GM18511 (cell line): ENCODE measurements around the gene KCNA3.
"Not testable (repeated sequence)": the region's sequence is repeated elsewhere in the genome, so short reads cannot be mapped to it uniquely, and the experiment has no call there.

Source experiments
- ATAC-seq: cut with Tn5 transposase; IDR thresholded peaks from one replicate; pipeline ENCODE4 v1.9.1; 2021; ENCODE audit warnings: mild to moderate bottlenecking, moderate library complexity; ENCODE audit not compliant: unreplicated experiment

The KCNA3 gene

DNA sequence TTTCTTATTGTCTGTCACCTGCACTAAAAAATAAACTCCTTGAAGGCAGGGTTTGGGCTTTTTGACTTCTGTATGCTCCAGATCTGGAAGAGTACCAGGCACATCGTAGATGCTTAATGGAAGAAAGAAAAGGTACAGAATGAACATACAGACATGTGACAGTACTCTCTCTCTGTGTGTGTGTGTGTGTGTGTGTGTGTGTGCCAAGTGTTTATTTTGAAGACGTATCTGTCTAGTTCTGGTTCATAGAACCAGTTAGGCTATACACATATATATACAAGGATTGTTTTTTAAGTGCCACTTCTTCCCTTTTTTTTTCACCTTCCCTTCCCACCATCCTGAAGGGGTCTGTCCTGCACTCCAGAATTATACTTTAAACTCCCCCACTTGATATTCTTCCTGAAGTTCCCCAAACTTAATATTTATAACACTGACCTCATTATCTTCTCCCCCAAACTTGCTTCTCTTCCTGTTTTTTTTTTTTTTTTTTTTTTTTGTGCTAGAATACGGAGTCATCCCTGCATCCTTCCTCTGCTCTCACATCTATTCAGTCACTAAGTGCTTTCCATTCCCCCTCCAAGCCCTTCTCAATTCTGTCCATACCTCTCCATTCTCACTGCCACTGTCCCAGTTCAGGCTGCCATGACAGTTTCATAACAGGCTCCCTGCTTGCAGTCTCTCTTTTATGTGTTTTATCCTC lies 5.4 kb upstream of the KCNA3 start:
- ATAC-seq: no peak

- ATAC-seq: no peak
These were observed 2.8 kb upstream of the KCNA3 start for GRCh38 chr1:110677526-110677925.

DNA sequence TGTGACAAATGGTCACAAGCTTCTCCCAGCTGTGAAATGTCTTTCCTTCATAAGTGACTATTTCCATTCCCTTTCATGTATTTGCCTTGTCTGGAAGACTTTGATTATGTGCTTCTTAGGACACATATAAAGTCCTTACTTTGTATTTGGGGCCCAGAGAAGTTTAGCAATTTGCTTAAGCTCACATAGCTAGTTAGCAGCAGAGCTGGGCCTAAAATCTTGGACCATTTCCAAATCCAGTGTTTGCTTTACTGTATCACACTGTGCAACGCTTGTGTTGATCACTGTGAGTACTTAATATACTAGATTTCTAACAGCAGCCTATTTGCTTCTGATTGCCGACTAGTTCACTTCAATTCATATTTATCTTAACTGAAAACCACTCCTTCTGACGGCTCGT lies 2.2 kb upstream of the KCNA3 start:
- ATAC-seq: no peak

DNA sequence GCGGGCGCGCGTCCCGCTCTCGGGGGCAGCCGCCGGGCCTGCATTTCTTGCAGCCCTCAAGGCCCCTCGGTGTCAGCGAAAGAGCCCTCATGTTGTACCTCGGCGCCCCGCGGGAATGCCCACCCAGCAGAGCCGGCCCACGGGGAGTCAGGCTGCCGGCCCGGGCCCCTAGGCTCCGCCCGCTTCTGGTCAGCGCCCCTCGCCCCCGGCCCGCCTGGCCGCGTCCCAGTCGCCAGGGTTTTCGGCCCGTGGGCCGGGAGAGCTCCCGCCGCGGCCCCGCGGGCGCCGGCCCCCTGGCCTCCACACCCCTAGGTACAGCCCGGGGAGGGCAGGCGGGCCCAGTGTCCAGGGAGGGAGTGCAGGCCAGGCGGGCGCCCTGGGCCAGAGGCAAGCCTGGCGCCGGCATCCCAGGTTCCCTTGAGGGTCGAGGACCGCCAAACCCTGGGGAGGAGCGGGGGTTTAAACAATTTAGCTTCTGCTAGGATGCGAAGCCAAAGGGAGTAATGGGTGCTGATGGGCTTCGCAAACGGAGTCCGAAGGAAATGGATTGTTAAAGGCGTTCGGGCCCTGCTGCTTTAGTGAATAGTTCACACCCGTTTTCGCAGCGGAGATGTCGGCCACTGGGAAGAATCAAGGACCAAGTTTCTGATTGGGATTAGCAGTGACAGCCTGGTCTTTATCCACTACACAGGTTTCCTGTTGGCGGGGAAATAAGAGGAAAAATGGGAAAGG lies 486 bp upstream of the KCNA3 start:
- peak; percentile 12 for ATAC-seq

- no peak for ATAC-seq
These were observed 869 bp downstream of the KCNA3 start for GRCh38 chr1:110673805-110674336.

DNA sequence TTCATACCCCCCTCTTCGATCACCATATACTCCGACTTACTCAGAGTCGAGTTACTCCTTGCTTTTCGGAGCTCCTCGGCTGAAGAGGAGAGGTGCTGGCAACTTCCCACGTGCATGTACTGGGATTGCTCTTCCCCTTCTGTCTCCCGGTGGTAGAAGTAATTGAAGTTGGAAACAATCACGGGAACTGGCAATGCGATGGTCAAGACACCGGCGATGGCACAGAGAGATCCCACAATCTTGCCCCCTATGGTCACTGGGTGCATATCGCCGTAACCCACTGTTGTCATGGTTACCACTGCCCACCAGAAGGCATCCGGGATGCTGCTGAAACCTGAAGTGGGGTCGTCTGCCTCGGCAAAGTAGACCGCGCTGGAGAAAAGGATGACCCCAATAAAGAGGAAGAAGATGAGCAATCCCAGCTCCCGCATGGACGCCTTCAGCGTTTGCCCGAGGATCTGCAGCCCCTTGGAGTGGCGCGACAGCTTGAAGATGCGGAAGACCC lies 1.5 kb downstream of the KCNA3 start:
- no peak for ATAC-seq

DNA sequence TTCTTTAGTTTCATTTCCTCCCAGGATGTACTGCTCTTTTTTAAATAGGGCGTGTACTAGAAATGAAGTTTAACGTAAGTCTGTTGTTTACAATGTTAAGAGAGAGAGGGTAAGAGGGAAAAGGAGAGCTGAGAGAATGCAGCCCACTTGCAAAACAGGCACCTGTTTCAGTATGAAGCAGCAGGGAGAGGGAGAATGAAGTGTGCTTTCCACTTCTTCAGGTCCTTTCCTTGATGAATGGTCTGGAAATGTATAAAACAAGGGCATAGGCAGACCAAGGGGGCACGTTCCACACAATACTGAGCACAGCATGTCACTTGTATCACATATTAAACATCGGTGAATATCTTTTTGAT lies 2.0 kb downstream of the KCNA3 start:
- peak; percentile 71 for ATAC-seq

DNA sequence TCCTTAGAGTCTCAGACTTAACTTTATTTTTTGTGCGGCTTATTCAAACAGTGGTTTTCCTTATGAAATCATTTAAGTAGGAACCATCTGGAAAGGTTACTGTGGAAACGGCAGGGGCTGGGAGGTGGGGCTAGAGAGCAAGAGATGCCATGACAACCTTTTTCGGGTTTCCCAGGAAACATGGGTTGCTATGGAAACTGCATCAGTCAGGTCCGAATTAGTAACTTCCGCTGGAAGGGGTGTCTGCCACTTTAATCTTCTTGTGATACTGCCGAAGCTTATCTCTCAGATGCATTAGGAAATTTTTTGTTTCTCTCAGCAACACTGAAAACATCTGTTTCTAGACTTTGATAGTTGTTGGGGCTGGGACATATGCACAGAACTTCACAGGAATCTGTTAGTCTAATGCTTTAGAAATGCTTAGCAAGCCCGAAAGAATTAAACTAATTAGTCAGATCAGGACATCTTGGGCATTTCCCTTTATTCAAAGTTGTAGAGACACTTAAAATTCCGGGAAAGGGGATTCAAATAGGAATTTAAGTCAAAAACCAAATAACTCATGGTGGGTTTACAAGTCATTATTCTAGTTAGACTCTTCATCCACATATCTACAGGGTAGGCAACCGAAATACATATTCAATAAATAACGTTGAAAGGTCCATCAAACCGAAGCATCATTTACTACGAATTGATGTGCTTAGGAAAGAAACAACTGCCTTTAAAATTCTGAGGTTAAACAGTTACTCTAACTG lies 2.6 kb downstream of the KCNA3 start:
- ATAC-seq: no peak

DNA sequence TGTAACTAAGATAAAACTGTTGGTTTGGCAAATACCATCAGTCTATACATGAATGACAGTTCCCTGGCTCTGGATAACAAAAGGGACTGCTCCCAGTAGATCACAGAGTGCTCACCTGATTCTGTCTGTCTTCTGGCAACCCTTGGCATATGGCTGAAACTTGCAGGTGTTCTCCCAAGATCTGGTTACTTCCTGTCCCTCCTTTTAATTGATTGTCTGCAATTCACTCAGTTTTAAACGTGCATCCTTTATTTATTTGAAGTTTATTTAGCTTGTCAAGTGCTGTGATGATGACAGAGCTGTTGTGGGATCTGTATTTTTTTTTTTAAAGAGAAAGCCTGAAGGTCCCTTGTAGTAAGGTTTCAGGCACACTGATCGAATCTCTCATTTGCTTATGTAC lies 3.4 kb downstream of the KCNA3 start:
- ATAC-seq: no peak

DNA sequence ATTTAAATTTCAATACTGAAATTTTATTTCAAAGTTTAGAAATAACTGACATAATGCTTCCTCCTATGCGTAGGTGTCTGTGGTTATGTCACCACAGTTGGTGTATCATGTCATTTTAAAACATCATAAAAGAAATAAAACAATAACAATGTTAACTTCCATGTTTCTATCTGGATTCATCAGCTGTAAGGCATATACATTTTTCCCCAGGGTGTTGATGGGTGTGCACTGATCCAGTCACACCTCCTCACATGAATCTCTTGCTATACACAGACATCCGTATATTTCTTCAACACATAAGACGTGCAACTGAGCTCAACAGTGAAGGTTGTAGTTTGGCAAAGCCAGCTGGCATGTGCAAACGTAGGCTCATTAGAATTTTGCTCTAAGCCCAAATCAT lies 6.2 kb downstream of the KCNA3 start:
- ATAC-seq: no peak

GRCh38 chr1:110667776-110668175 lies 7.0 kb downstream of the KCNA3 start:
- ATAC-seq: no peak

DNA sequence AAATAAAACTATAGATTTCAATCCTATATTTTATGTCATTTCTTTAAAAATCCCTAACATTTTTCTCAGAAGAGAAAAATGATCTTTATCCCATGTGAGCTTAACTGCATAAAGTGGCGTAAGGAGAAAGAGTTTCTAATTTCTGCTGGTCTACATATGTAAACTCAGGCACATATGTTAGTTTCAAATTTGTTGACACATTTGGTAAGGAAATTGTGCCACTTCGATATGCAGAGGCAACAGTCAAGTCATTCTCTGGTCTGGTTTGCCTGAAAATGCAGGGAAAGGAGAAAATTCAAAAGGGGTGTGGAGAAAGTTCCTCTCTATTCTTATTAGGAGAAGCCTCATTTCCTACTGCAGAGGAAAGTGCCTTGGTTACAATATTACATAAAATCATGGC lies 11.5 kb downstream of the KCNA3 start:
- ATAC-seq: no peak

GRCh38 chr1:110659559-110659958 lies 15.2 kb downstream of the KCNA3 start:
- not testable (repeated sequence) for ATAC-seq

DNA sequence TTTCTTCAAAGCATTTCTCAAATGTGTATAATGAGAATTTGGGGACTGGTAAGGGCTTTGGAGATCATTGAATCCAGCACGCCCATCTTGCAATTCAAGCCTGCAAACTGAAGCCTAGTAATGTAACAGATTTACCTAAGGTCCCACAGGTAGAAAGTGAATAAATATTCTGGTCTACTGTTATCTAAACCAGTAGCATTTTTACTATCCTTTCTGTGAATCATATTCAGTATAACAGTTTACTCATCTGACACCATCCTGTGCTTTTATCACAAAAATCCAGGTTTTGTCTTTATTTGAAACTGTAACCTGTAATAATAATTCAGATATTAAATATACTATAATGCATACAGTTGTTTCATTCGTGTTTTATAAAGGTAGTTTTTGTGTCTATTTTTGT lies 17.4 kb downstream of the KCNA3 start:
- no peak for ATAC-seq

DNA sequence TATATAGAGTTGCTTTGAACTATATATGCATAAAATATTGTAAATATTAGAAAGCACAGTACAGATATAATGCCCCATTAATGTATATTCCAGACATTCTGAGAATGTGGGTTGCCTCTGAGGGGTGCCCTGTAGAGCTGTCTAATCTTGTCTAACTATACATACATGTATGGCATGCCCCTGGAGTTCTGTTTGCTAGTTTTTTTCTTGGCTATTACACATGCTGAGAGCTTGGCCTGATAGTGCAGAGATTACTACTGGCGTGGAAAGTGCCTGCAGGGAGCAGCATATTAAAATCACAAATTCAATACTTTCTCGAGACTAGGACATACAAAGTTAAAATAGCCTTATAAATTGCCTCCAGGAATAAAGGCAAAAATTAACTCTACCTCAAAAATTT lies 24.1 kb downstream of the KCNA3 start:
- no peak for ATAC-seq

DNA sequence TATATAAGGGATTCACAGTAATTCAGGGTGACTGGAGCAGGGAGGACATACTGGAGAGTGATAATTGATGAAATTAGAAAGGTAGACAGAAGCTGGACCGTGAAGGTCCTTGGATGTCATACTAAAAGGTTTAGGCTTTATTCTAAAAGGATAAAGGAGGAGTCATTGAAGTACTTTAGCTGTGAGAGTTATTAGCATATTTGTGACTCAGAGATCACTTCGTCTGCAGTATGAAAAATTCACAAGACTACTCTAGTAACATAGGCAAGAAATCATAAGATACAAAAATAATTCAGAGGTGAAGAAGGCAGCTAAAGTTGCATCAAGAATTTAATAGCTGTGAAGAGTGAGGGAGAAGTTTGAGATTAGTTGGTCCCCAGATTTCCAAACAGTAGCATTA lies 26.3 kb downstream of the KCNA3 start:
- no peak for ATAC-seq

DNA sequence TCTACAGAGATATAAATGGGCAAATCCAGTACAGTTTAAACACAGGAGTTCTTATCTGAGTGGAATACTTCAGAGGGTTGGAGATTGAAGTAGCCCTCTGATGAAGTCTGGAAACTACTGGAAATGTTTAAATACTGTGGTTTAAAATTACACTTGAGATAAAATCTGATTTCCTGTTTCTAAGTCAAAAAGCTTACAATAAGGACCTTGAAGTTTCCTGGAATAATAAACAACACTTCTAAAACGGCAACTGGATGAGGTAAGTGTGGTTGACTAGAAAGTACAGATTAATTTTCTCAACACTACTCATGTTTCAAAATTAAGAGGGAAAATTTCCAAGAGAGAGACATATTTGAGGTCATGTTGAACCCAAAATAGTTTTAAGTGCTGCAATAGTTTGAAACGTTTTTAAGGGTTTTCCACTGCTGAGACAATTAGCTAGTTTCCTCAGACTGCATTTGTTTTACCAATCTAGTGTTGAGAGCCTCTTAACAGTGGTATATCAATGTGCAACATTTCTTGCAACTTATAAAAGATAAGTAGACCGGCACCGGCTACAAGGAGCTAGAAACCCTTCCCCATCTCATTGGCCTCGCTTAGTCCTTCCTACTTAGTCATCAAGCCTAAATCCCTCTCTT lies 27.4 kb downstream of the KCNA3 start:
- ATAC-seq: no peak

- ATAC-seq: no peak
These were observed 28.7 kb downstream of the KCNA3 start for GRCh38 chr1:110645821-110646735.

DNA sequence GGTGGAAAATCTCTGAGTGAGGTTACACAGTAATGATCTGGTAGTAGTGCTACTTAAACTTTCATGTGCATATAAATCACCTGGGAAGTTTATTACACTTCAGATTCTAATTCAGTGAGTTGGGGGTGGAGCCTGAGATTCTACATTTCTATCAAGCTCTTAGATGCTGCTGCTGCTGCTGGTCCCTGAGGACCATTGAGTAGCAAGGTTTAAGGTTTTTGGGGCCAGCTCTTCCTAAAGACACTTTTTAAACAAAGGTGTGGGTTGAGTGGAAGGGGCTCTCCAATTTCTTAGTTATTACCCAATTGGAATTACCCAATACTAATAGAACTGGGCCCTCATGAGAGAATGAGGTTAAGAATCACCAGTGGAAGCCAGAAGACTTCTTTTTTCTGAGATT lies 29.5 kb downstream of the KCNA3 start:
- ATAC-seq: no peak

GRCh38 chr1:110643879-110644472 lies 30.8 kb downstream of the KCNA3 start:
- no peak for ATAC-seq
